NCI-H82 (cell line): ENCODE measurements around the gene BLVRA.
A peak's percentile ranks its signal among the peaks of the same experiment; 100 is the strongest.

Source experiments
- DNase-seq: peaks from one replicate; lab custom pipeline; 2025; lab: John Stamatoyannopoulos, UW

BLVRA gene

GRCh38 chr7:43749383-43749940 is 9.0 kb upstream of the BLVRA start:
- DNase-seq = peak; percentile 32

- DNase-seq = peak; percentile 99
Observed at GRCh38 chr7:43750016-43750887, 8.2 kb upstream of the BLVRA start.

DNA sequence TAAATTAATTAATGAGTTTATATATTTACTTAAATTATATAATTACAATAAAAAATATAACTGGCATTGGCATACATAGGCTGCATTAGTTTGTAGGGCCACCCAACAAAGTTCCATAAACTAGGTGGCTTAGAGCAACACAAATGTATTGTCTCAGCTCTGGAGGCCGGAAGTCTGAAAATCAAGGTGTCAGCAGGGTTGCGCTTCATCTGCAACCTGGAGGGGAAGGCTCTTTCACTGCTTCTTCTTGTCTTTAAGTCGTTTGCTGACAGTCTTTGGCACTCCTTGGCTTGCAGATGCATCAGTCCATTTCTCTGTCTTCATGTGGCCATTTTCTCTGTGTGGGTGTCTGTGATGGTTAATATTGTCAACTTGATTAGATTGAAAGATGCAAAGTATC is 6.1 kb upstream of the BLVRA start:
- no peak for DNase-seq

DNA sequence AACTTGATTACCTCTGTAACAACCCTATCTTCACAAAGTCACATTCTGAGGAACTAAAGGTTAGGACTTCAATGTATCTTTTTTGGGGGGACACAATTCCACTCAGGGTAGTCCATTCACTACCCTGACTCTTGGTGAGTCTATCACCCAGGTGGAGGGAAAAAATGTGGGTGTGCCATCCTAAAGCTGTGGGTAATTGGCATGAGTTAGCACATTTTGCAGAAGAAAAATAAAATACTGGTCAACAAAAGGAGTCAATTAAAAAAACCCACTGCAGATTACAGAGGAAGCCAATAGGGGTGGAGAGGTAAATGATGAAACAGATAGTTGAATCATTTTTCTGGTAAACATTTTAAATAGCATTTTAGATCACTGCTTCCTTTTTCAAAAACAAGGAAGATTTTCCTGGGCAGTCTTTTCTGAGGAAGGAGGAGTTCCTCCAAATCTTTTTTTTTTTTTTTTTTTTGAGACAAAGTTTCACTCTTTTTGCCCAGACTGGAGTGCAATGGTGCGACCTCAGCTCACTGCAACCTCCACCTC is 5.1 kb upstream of the BLVRA start:
- no peak for DNase-seq

DNA sequence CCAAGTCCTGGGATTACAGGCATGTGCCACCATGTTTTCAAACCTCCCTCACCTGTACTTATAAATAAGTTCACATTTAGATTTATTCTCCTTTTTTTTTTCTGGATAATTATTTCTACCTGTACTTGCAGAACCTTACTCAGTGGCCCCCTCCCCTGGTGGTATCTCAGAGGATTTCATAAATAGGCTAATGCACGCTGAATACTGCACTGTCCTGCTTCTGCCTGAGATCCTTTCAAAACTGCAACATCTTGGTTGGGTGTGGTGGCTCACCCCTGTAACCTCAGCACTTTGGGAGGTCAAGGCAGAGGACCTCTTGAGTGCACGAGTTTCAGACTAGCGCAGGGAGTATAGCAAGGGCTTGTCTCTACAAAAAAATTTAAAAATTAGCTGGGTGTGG is 4.6 kb upstream of the BLVRA start:
- DNase-seq = no peak

DNA sequence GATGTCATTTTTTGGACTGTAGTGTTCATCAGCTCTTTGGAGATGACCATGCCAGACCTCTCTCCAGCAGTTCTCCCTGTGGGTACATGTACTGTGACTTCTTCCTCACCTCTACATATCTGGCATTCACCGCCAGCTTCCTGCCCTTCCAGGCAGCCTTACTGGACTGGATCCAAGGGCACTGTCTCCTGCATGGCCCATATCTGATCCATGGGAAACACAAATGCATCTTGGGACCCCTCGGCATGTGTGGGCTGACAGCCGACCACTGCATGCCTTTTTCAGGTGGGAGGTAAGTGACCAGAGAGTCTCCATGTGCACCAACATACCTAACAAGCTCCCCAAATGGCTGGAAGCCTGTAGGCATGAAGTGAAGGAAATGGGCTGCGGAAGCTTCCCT is 3.9 kb upstream of the BLVRA start:
- DNase-seq = no peak

DNA sequence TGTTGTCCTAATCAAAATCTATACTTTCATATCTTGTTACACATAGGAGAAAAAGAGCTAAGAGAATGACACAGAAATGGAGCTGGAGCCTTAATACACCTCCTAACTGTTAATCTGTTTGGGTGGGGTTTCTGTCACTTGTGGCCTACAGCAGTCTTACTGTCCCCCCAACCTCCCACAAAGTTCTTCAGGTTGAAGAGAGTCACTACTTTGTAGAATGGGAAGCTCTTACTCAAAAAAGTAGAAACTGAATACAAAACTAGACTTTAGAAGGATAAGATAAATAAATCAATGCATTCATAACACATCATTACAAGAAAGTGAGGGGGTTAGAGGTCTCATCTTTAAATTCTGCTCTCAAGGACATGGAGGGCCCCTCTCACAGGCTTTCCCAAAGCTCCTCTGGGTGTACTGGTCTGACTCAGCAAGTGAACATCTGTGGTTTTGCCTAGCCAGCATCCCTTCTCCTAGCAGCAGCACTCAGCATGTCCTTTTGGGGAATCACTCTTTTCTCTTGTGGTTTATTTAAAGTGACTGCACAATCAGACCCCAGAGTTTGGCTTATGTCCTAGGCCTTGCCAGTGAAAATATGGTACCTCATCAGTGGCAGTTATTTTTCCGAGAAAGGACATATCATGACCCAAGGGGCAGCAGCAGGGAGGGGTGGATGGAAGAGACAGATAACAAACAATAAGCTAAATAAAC is 2.0 kb upstream of the BLVRA start:
- peak; percentile 65 for DNase-seq

DNA sequence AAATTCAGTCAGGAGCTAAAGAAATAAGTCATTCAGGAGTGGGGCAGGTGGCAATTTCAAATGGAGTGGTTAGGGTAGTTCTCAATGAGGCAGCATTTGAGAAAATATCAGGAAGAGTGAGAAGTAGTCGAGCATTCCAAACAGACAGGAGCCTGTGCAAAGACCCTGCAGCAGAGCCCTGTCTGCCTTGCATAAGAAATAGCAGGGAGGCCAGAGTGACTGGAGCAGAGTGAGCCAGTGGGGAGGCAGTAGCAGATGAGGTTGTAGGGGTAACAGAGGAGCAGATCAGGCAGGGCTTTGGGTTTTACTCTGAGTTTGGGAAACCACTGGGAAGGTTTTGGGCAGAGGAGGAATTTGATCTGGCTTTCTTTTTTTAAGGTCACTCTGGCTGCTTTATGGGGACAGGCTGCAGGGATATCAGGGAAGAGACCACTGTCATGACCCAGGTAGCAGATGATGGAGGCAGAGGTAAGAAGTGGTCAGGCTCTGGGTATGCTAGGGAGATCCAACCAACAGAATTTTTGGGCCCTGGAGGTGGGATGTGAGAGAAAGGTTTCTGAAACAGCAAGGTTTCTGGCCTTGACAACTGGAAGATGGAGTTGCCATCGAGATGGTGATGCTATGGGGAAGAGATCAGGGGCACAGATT is 1.3 kb upstream of the BLVRA start:
- DNase-seq = peak; percentile 32

DNA sequence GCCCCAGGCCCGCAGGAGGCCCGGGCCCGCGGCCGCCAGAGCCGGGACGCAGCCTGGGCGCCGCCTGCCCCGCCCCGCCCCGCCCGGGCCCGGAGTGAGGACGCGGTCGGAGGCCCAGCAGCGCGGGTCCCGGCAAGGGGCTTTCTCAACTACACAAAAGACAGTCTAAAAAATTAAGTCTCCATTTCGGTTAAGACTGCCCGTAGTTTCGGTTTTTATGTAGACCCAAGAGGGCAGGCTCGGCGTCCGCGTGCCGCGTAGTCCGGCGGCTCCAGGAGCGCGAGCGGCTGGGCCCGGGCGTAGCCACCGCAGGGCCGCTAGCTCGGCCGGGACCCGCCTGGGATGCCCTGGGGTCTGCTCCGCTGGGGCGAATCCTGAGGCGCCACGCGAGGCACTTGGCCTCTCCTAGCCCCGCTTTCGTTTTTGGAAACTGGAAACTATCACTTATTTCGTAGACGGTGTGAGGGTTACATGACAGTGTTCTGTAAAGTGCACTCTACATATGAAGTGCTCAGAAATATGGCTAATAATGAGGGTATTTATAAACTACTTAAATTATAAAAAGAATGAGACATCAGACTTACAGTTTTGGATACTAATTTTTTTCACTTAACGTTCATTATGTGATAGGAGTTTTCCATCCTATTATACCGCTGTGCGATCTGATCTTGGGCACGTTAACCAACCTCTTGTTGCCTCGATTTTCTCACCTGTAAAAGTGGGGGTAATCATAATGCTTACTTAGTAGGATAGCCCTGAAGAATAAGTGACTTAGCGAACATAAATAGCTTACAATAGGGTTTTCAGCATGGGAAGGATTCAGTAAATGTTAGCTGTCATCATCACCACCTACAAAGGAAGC is 573 bp downstream of the BLVRA start:
- DNase-seq = peak; percentile 52

DNA sequence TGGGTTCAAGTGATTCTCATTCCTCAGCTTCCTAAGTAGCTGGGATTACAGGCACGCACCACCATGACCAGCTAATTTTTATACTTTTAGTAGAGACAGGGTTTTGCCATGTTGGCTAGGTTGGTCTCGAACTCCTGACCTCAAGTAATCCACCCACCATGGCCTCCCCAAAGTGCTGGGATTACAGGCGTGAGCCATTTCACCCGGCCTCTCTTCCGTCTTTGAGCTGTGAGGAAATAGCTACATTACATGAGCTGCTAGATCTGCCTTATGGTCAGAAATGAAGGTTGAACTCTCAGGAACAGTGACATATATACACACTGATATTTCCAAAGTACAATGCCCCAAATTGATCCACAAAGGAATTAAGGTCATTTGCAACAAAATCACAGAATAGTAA is 2.4 kb downstream of the BLVRA start:
- DNase-seq = no peak

DNA sequence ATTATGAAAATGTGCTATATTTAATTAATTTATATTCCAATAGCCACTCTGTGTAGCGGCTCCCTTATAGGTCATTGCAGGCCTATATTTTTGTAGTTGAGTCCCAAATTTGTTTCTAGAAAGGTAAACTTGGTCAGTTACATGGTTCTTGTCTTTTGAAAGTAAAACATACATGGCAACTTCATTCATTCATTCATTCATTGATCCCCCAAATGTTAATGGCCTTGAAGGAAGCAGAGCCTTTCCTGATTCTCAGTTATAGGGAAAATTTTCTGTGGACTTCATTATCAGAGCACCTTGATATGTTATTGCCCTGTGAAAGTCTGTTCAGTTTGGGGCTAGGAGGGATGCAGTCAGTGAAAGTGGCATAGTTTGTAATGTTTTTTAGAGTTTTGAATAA is 2.9 kb downstream of the BLVRA start:
- DNase-seq = no peak

DNA sequence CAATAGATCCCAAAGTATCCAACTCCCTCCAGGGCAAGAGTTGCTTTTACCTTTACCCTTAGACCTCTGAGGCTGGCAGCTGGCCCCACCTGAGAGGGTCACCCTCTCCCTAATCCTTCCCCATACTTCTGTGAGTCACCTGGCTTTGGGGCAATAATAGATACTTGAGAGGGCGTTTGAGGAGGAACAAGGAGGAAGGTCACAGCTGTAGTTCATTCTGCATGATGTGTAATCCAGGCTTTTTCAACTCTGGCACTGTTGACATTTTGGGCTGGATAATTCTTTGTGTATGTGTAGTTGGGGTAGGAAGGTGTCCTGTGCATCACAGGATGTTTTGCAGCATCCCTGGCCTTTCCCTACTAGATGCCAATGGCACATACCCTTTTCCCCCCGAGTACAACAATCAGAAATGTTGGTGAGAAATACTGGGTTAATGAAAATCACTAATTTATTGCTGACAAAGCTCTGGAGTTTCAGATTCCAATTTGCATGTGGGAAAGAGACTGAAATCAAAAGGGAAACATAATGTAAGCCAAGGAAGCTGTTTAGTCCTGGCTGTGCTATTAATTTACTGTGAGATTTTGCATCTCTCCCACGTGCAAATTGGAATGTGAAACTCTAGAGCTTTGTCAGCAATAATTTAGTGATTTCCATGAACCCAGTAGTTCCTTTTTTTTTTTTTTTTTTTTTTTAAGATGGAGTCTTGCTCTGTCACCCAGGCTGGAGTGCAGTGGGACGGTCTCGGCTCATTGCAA is 3.6 kb downstream of the BLVRA start:
- no peak for DNase-seq

- no peak for DNase-seq
Observed at GRCh38 chr7:43763183-43763582, 4.7 kb downstream of the BLVRA start.

- no peak for DNase-seq
Observed at GRCh38 chr7:43764039-43764761, 5.7 kb downstream of the BLVRA start.

- DNase-seq = no peak
Observed at GRCh38 chr7:43764807-43765491, 6.5 kb downstream of the BLVRA start.

GRCh38 chr7:43766564-43766963 is 8.1 kb downstream of the BLVRA start:
- DNase-seq = peak; percentile 33

GRCh38 chr7:43767311-43767710 is 8.8 kb downstream of the BLVRA start:
- peak; percentile 48 for DNase-seq

- DNase-seq = peak; percentile 31
Observed at GRCh38 chr7:43768201-43768886, 9.9 kb downstream of the BLVRA start.

DNA sequence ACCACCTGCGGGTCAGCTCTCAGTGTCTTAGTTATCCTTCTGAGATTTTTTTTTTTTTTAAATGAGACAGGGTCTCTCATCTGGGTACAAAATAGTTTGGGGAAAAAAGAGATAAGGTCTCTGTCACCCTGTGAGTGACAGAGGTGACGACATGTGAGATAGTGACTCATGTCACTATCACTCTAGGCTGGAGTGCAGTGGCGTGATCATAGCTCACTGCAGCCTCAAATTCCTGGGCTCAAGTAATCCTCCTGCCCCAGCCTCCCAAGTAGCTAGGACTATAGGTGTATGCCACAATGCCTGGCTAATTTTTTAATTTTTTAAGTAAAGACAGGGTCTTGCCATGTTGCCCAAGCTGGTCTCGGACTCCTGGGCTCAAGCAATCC is 10.4 kb downstream of the BLVRA start:
- no peak for DNase-seq
